ENCODE results near the gene KIF20B.

DNA sequence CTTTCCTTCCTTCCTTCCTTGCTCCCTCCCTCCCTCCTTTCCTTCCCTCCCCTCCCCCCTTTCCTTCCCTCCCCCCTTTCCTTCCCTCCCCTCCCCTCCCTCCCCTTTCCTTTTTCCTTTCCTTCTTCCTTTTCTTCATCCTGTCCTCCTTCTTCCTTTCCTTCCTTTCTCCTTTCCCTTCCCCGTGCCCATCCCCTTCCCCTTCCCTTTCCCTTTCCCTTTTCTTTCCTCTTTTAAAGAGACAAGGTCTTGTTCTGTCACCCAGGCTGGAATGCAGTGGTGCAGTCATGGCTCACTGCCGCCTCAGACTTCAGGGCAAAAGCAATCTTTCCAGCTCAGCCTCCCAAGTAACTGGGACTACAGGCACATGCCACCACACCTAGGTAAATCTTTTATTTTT lies 54.0 kb downstream of the KIF20B start:
- TF ChIP-seq CTCF (optimal IDR thresholded peaks at IDR 0.05 in 1 of 3, IDR thresholded peaks at IDR 0.05 in 1 of 3, conservative IDR thresholded peaks at IDR 0.05 in 1 of 3; ENCODE audit: extremely low read depth in 1 of 3, insufficient read depth in 2 of 3, low read length in 3 of 3) = no peak
- no peak for TF ChIP-seq EZH2 (IDR thresholded peaks at IDR 0.05; ENCODE audit: low read length)

All from keratinocyte (primary cell).